HepG2 (cell line): Measurements from ENCODE around the gene NPDC1.

Experiments
- FOXP1 ChIP-seq, 2 experiments: fragments of 450-650 bp in 1 of 2; IDR thresholded peaks; 2 replicates each; pipeline ENCODE4 v1.6.1; 2017 to 2018; ENCODE audit warnings: antibody characterized with exemption in 1 of 2
- ZNF264 ChIP-seq: sonication (generic); formaldehyde crosslinking; IDR thresholded peaks from 2 replicates; pipeline ENCODE4 v1.4.0; 2020; ENCODE audit warnings: missing genetic modification reagents
- ZNF274 ChIP-seq: sonication (generic); formaldehyde crosslinking; IDR thresholded peaks from 2 replicates; pipeline ENCODE4 v1.5.1; 2020; ENCODE audit warnings: mild to moderate bottlenecking, missing genetic modification reagents
- ZNF761 ChIP-seq: sonication (generic); formaldehyde crosslinking; conservative IDR thresholded peaks from 2 replicates; pipeline ENCODE4 v1.4.0; 2020; ENCODE audit warnings: mild to moderate bottlenecking, missing genetic modification reagents
- TF ChIP-seq, protein P1 (sequence below): IDR thresholded peaks from 2 replicates; pipeline ENCODE4 v1.6.1; 2012; ENCODE audit warnings: inconsistent platforms

GRCh38 chr9:137089232-137089947, 43.4 kb upstream of the NPDC1 start:
- no peak for TF ChIP-seq FOXP1 (IDR thresholded peaks at IDR 0.05)
- TF ChIP-seq FOXP1 (CRISPR knock-in tag; IDR thresholded peaks at IDR 0.05), result no peak
- TF ChIP-seq ZNF274, result no peak
- TF ChIP-seq ZNF761 (CRISPR knock-in tag), result no peak
- no peak for TF ChIP-seq ZNF264 (CRISPR knock-in tag)
- TF ChIP-seq, protein P1, sequence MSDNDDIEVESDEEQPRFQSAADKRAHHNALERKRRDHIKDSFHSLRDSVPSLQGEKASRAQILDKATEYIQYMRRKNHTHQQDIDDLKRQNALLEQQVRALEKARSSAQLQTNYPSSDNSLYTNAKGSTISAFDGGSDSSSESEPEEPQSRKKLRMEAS, result no peak
